H1 (cell line): ENCODE measurements around the gene TIMMDC1. TPM values are rescaled to one million over a fixed set of nuclear protein-coding genes. Genes with fewer than 3 reads are reported as not detected.

ENCODE experiments used
- CTCF ChIA-PET: fragments of 300-600 bp; sonication (Branson Sonifier 250); formaldehyde crosslinking; loops from one replicate; lab custom pipeline; 2021; ENCODE audit not compliant: partially characterized antibody; lab: Charles Lee
- POLR2A ChIA-PET: fragments of 300-600 bp; sonication (Branson Sonifier 250); formaldehyde crosslinking; loops from one replicate; lab custom pipeline; 2021; ENCODE audit warnings: inconsistent platforms; ENCODE audit not compliant: partially characterized antibody; lab: Charles Lee
- DNase-seq, 2 experiments: peaks; one replicate each; pipeline versions ENCODE4 v3.0.0 to v3.0.0-alpha.2; 2010 to 2022; ENCODE audit warnings: low spot score in 2 of 2, low read depth in 1 of 2, mixed read lengths in 1 of 2
- FAIRE-seq: peaks from 2 replicates; lab custom pipeline; 2011; peaks lifted over from hg19 to GRCh38; lab: Jason Lieb, UNC
- H2AFZ ChIP-seq: 2 replicates; pipeline ENCODE4 v1.8.1; 2012; ENCODE audit warnings: low read length, inconsistent platforms
- H2AK5ac ChIP-seq: 2 replicates; pipeline ENCODE4 v1.6.1; 2013; ENCODE audit warnings: low read depth, low read length
- H2BK120ac ChIP-seq: replicated peaks from 2 replicates; pipeline ENCODE3; 2013; ENCODE audit warnings: low read depth, low read length, inconsistent platforms
- H2BK12ac ChIP-seq: 2 replicates; pipeline ENCODE4 v1.6.1; 2013; ENCODE audit warnings: low read depth, low read length
- H2BK15ac ChIP-seq: 2 replicates; pipeline ENCODE4 v1.6.1; 2013; ENCODE audit warnings: low read length
- H2BK20ac ChIP-seq: 2 replicates; pipeline ENCODE4 v1.6.1; 2013; ENCODE audit warnings: low read length
- H2BK5ac ChIP-seq: 2 replicates; pipeline ENCODE4 v1.6.1; 2013; ENCODE audit warnings: low read depth, low read length
- H3K14ac ChIP-seq: 2 replicates; pipeline ENCODE4 v1.6.1; 2013; ENCODE audit warnings: inconsistent platforms; ENCODE audit not compliant: insufficient read length
- H3K18ac ChIP-seq: 2 replicates; pipeline ENCODE4 v1.6.1; 2013; ENCODE audit warnings: low read length; ENCODE audit errors: extremely low read depth
- H3K23ac ChIP-seq: 2 replicates; pipeline ENCODE4 v1.6.1; 2013; ENCODE audit warnings: inconsistent platforms; ENCODE audit not compliant: insufficient read length
- H3K23me2 ChIP-seq: 2 replicates; pipeline ENCODE4 v1.6.1; 2013; ENCODE audit warnings: low read depth, low read length
- H3K27ac ChIP-seq: 2 replicates; pipeline ENCODE4 v1.6.1; 2011; ENCODE audit warnings: low read depth, low read length, inconsistent platforms
- H3K27me3 ChIP-seq, 4 experiments: replicated peaks in 1 of 4; 1 replicate in 1 of 4; 2 replicates in 3 of 4; pipeline versions ENCODE4 v1.6.1 to v1.8.1; 2011 to 2013; ENCODE audit warnings: low read length in 3 of 4, mild to moderate bottlenecking in 3 of 4, inconsistent platforms in 2 of 4, mixed read lengths in 2 of 4, moderate library complexity in 1 of 4; ENCODE audit not compliant: control insufficient read depth in 3 of 4, insufficient read depth in 3 of 4; ENCODE audit errors: extremely low read depth in 1 of 4
- H3K36me3 ChIP-seq, 4 experiments: 2 replicates each; pipeline versions ENCODE4 v1.6.1 to v1.8.1; 2011 to 2013; ENCODE audit warnings: mild to moderate bottlenecking in 4 of 4, low read length in 3 of 4, moderate library complexity in 2 of 4, control low read depth in 1 of 4, inconsistent platforms in 1 of 4; ENCODE audit not compliant: insufficient read depth in 4 of 4, control insufficient read depth in 2 of 4
- H3K4ac ChIP-seq: replicated peaks from 2 replicates; pipeline ENCODE3; 2013; ENCODE audit warnings: low read length, low read depth, mixed read lengths, inconsistent platforms; ENCODE audit not compliant: insufficient read length
- H3K4me1 ChIP-seq, 4 experiments: replicated peaks in 1 of 4; 1 replicate in 1 of 4; 2 replicates in 3 of 4; pipeline versions ENCODE4 v1.6.1 to v1.8.1; 2011 to 2013; ENCODE audit warnings: low read length in 3 of 4, inconsistent platforms in 2 of 4, mixed read lengths in 1 of 4; ENCODE audit not compliant: insufficient read depth in 4 of 4, control insufficient read depth in 3 of 4
- H3K4me2 ChIP-seq, 2 experiments: 2 replicates each; pipeline versions ENCODE4 v1.6.1 to v1.8.1; 2011 to 2013; ENCODE audit warnings: low read depth in 2 of 2, low read length in 2 of 2, control low read depth in 1 of 2, inconsistent platforms in 1 of 2, mild to moderate bottlenecking in 1 of 2; ENCODE audit not compliant: insufficient read depth in 1 of 2
- H3K4me3 ChIP-seq, 4 experiments: fragments of 200-600, 300-600 bp in 1 of 4; sonication (generic), shearing (Covaris generic), sonication (Bioruptor Twin) in 1 of 4; 2 replicates each; pipeline versions ENCODE4 v1.5.1 to v1.8.1; 2011 to 2016; ENCODE audit warnings: low read length in 4 of 4, low read depth in 3 of 4, control low read depth in 2 of 4, inconsistent platforms in 2 of 4, mild to moderate bottlenecking in 2 of 4, mixed read lengths in 1 of 4, moderate library complexity in 1 of 4; ENCODE audit not compliant: insufficient read depth in 2 of 4; ENCODE audit errors: extremely low read depth in 1 of 4
- H3K56ac ChIP-seq: replicated peaks from 2 replicates; pipeline ENCODE3; 2013; ENCODE audit warnings: low read depth, mild to moderate bottlenecking, mixed read lengths, low read length, inconsistent platforms; ENCODE audit not compliant: insufficient read length
- H3K79me1 ChIP-seq: 2 replicates; pipeline ENCODE4 v1.6.1; 2013; ENCODE audit warnings: low read depth, low read length, control low read depth
- H3K79me2 ChIP-seq, 2 experiments: 2 replicates each; pipeline versions ENCODE4 v1.6.1 to v1.8.1; 2012 to 2013; ENCODE audit warnings: low read length in 2 of 2, mild to moderate bottlenecking in 2 of 2, inconsistent platforms in 1 of 2; ENCODE audit not compliant: insufficient read depth in 2 of 2, control insufficient read depth in 1 of 2
- H3K9ac ChIP-seq, 4 experiments: replicated peaks in 1 of 4; 1 replicate in 1 of 4; 2 replicates in 3 of 4; pipeline versions ENCODE4 v1.6.1 to v1.8.1; 2011 to 2013; ENCODE audit warnings: low read depth in 3 of 4, low read length in 3 of 4, control low read depth in 2 of 4, mild to moderate bottlenecking in 2 of 4, moderate library complexity in 2 of 4, inconsistent platforms in 1 of 4; ENCODE audit errors: extremely low read depth in 1 of 4
- H3K9me3 ChIP-seq, 2 experiments: 2 replicates each; pipeline versions ENCODE4 v1.6.1 to v1.8.1; 2012 to 2013; ENCODE audit warnings: mild to moderate bottlenecking in 2 of 2, moderate library complexity in 2 of 2, control low read depth in 1 of 2, inconsistent platforms in 1 of 2, low read depth in 1 of 2, low read length in 1 of 2, mixed read lengths in 1 of 2; ENCODE audit not compliant: insufficient read depth in 2 of 2
- H4K20me1 ChIP-seq, 2 experiments: replicated peaks in 1 of 2; 2 replicates each; pipeline versions ENCODE3 to v1.8.1; 2011 to 2013; ENCODE audit warnings: inconsistent platforms in 2 of 2, low read length in 2 of 2, mild to moderate bottlenecking in 1 of 2; ENCODE audit not compliant: insufficient read depth in 2 of 2, control insufficient read depth in 1 of 2
- H4K5ac ChIP-seq: 2 replicates; pipeline ENCODE4 v1.6.1; 2013; ENCODE audit warnings: low read length, low read depth, mixed read lengths, inconsistent platforms; ENCODE audit not compliant: insufficient read length
- H4K8ac ChIP-seq: 2 replicates; pipeline ENCODE4 v1.8.0; 2013; ENCODE audit warnings: mild to moderate bottlenecking, moderate library complexity, low read length, inconsistent platforms; ENCODE audit not compliant: insufficient read depth; ENCODE audit errors: extremely low read depth
- H4K91ac ChIP-seq: replicated peaks from 2 replicates; pipeline ENCODE3; 2013; ENCODE audit warnings: low read length, mixed read lengths, inconsistent platforms; ENCODE audit not compliant: insufficient read length
- CHD2 ChIP-seq: IDR thresholded peaks from 2 replicates; pipeline ENCODE4 v1.6.1; 2012; ENCODE audit warnings: low read length, improper control_type of control experiment
- HDAC2 ChIP-seq, 2 experiments: fragments of 300-600 bp in 1 of 2; sonication (generic) in 1 of 2; IDR thresholded peaks; 2 replicates each; pipeline ENCODE4 v1.6.1; 2011 to 2012; ENCODE audit warnings: low read depth in 2 of 2, low read length in 2 of 2, mild to moderate bottlenecking in 2 of 2, moderate library complexity in 2 of 2, borderline replicate concordance in 1 of 2, inconsistent platforms in 1 of 2
- KDM4A ChIP-seq: IDR thresholded peaks from one replicate; pipeline ENCODE4 v1.7.1; 2012; ENCODE audit warnings: low read depth, mild to moderate bottlenecking, moderate library complexity, low read length, inconsistent platforms; ENCODE audit not compliant: severe bottlenecking
- WGBS, 2 experiments: shearing (Covaris generic) in 1 of 2; methylation state at CpG; one replicate each; pipeline versions ENCODE4 v1.1.6 to v1.1.7; 2013 to 2015; ENCODE audit warnings: low lambda C conversion rate in 2 of 2, mixed read lengths in 2 of 2, inconsistent platforms in 1 of 2, low coverage in 1 of 2, missing lambda C conversion rate in 1 of 2; ENCODE audit not compliant: insufficient replicate concordance in 2 of 2, insufficient coverage in 1 of 2, insufficient read length in 1 of 2; ENCODE audit errors: extremely low coverage in 1 of 2, missing lambda C conversion rate in 1 of 2; 5-methylcytosine and 5-hydroxymethylcytosine counted together
- polyA plus RNA-seq, 7 experiments: library from polyadenylated mRNA; depleted of rRNA in 3 of 7; stranded (reverse) in 5 of 7; unstranded in 2 of 7; fragments of >200 nt in 5 of 7; fragments of 200-250 nt in 2 of 7; gene quantifications; 1 replicate in 5 of 7; 2 replicates in 1 of 7; 4 replicates in 1 of 7; pipeline versions ENCODE4 v1.2.1 to v1.2.3, GENCODE V29; 2011 to 2013; ENCODE audit warnings: missing spikeins in 2 of 7, mixed read lengths in 2 of 7
- total RNA-seq: library from RNA; stranded (reverse); fragmentation: NEBNext Ultra II Directional; extraction: Animal tissue kit (Norgen Biotek cat#: 25700); gene quantifications from 2 replicates; pipeline ENCODE4 v1.2.1, GENCODE V29; 2021

TIMMDC1 gene
- total and polyA plus RNA-seq, 2 of the 8 experiments (the other 6 are each of a cell fraction or from before 2014, with no cell fraction given): 80.7 to 128 TPM

GRCh38 chr3:119553823-119554415 is 55.6 kb downstream of the TIMMDC1 start:
- no peak overlapping the region for H3K27ac ChIP-seq
- POLR2A ChIA-PET: interaction anchor here (0.8 kb wide), 1 partner anchor 17 kb away, joined by 3 read pairs; no protein-coding TSS in a partner anchor
- H4K91ac ChIP-seq: no peak overlapping the region
- H3K79me1 ChIP-seq: no peaks in the 10 kb centered on the region
- no peaks in the 10 kb centered on the region for H3K79me2 ChIP-seq
- H4K20me1 ChIP-seq: no peaks in the 10 kb centered on the region
- no peaks in the 10 kb centered on the region for H3K23me2 ChIP-seq
- TF ChIP-seq CHD2 (no peak), HDAC2 (IDR thresholded peaks at IDR 0.05; ENCODE audit: borderline replicate concordance in 1 of 2, low read depth in 2 of 2, low read length in 2 of 2) (no peak), KDM4A (no peak)
- 76% methylated on average over 5 of the region's 5 CpGs; no CpG with 5 or more reads in 1 of the 2 experiments for WGBS, 2 experiments
- no peak overlapping the region for H2BK15ac ChIP-seq
- H4K8ac ChIP-seq: no peak overlapping the region
- H3K18ac ChIP-seq: no peak overlapping the region
- H3K27me3 ChIP-seq: no peaks in the 10 kb centered on the region
- no peak overlapping the region for H2AK5ac ChIP-seq
- H3K56ac ChIP-seq: no peak overlapping the region
- H3K9me3 ChIP-seq: no peaks in the 10 kb centered on the region
- no peak overlapping the region for H3K4me2 ChIP-seq
- no peak overlapping the region for H4K5ac ChIP-seq
- H3K4ac ChIP-seq: no peak overlapping the region
- no peak overlapping the region for H2BK120ac ChIP-seq
- no peak overlapping the region for H3K14ac ChIP-seq
- CTCF ChIA-PET: interaction anchor here (1.0 to 1.3 kb wide), 2 partner anchors 16 to 47 kb away, joined by 3 to 5 read pairs; no protein-coding TSS in a partner anchor
- no peak overlapping the region for H2BK12ac ChIP-seq
- no peak overlapping the region for H3K4me3 ChIP-seq
- H3K9ac ChIP-seq: no peak overlapping the region
- FAIRE-seq (no peak), DNase-seq (no peak)
- no peak overlapping the region for H2AFZ ChIP-seq
- no peak overlapping the region for H2BK20ac ChIP-seq
- H3K23ac ChIP-seq: no peak overlapping the region
- no peak overlapping the region for H2BK5ac ChIP-seq
- H3K36me3 ChIP-seq: no peaks in the 10 kb centered on the region
- peaks cover 0 to 4% (median 0%) of the 10 kb centered on the region in 4 experiments; a peak in 2 of 7 replicates for H3K4me1 ChIP-seq
